ENCODE data around the gene TAF1B. TPM values are rescaled to one million over a fixed set of nuclear protein-coding genes. Genes with fewer than 3 reads are reported as not detected.
A peak's percentile ranks its signal among the peaks of the same experiment; 100 is the strongest.

The TAF1B gene
- total RNA-seq, 1 donor from 2014 or later: 28.2 TPM

DNA sequence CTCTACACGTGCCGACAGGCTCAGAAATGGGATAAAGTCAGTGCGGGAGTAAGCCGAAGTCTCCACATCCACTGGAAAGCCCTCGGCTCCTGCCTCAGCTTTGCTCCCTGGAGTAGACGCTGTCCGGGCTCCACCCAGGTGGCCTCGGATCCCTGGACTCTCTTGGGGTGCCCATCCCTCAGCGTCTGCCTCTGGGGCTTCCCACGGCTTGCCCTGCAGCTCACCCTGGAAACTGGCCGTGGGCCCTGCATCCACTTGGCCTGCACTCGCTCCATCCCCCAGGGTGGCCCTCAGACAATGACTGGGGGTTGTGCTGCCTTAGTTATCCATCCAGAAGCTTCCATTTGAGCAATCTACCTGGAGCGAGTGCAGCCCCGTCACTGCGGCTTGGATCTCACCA, 36.2 kb upstream of the TAF1B start:
- H3K4me3 Mint-ChIP-seq: no peak overlapping the region
- no peak for DNase-seq (ENCODE audit: low spot score in 2 of 2, unreplicated experiment in 2 of 2)
- no peaks in the 10 kb centered on the region for H3K36me3 Mint-ChIP-seq
- H3K9me3 Mint-ChIP-seq: no peaks in the 10 kb centered on the region
- TF ChIP-seq, protein P1, sequence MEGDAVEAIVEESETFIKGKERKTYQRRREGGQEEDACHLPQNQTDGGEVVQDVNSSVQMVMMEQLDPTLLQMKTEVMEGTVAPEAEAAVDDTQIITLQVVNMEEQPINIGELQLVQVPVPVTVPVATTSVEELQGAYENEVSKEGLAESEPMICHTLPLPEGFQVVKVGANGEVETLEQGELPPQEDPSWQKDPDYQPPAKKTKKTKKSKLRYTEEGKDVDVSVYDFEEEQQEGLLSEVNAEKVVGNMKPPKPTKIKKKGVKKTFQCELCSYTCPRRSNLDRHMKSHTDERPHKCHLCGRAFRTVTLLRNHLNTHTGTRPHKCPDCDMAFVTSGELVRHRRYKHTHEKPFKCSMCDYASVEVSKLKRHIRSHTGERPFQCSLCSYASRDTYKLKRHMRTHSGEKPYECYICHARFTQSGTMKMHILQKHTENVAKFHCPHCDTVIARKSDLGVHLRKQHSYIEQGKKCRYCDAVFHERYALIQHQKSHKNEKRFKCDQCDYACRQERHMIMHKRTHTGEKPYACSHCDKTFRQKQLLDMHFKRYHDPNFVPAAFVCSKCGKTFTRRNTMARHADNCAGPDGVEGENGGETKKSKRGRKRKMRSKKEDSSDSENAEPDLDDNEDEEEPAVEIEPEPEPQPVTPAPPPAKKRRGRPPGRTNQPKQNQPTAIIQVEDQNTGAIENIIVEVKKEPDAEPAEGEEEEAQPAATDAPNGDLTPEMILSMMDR (IDR thresholded peaks at IDR 0.05; ENCODE audit: unreplicated experiment): no peak
- no peak overlapping the region for H3K27ac Mint-ChIP-seq
- H3K27me3 Mint-ChIP-seq (ENCODE audit: low read depth): no peaks in the 10 kb centered on the region
- peaks cover 52% of the 10 kb centered on the region for H3K4me1 Mint-ChIP-seq

DNA sequence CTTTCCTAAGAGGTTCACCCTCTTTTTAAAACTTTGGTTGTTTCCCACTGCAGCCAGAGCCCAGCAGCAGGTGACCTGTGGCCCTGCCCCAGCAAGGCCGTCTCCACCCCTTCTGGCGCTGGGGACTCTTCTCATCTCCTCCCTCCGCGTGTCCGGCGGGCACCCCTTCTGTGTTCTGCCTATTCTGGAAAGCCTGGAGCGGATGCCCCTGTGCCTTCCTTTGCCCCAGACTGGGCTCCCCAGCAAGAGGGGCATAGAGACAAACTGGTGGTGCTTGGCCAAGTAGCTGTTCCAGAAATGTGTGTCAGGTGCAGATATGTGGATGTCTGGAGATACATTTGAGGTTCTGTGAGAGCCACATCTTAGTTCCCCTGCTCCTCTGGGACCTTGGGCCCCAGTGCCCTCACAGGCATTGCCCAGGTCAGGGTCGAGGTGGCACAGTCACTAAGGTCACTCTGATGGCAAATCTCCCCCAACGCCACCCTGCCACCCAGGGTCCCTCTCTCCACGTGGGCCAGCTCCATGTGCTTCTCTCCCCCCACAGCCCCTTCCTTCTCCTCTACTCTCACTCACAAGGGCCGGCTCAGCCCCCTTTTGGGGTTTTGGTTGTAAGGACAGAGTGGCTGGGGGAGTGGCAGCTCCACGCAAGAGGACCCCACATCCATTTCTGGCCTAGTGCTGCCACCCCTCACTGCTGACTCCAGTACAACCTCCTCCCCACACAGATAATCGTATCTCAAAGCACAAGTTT, 35.5 kb upstream of the TAF1B start:
- Mint-ChIP-seq H3K4me3 (no peak overlapping the region), H3K27ac (no peak overlapping the region), H3K9me3 (no peaks in the 10 kb centered on the region), H3K27me3 (ENCODE audit: low read depth) (no peaks in the 10 kb centered on the region), H3K36me3 (no peaks in the 10 kb centered on the region), H3K4me1 (peaks cover 50% of the 10 kb centered on the region)
- DNase-seq (ENCODE audit: low spot score in 2 of 2, unreplicated experiment in 2 of 2): no peak
- TF ChIP-seq, protein P1 (IDR thresholded peaks at IDR 0.05; ENCODE audit: unreplicated experiment): no peak

DNA sequence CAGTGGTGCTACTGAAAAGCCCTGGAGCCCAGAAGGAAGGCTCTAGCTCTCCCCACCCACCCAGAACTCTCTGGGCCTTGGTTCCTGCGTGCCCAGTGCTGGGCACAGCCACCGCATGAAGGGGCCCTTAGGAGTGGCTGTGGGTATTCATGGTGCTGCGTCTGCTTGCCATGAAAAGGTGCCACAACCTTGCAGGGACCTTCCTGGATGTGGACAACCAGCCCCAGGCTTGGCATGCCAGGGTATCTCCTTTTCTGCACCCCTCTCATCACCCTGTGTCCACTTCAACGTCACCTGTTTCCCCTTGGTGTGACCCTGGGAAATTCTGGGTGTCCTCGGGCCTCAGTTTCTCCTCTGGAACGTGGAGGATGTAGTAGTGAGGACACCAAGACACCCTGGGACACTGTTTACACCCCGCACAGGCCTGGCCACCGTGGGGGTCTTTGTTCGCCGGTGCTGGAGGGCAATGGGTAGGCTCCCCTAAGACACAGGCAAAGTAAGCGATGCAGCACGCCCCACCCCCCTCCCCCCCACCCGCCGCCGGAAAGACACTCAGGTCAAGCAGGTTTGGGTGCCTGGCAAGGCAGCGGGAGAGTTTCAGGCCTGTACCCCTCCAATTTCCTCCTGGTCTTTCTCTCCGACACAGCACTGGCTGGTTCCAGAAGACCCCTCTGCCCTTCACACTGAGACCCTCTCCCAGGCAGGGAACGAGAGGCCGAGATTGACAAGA, 34.8 kb upstream of the TAF1B start:
- Mint-ChIP-seq H3K9me3 (no peaks in the 10 kb centered on the region), H3K36me3 (no peaks in the 10 kb centered on the region), H3K27ac (peak overlapping the region; percentile 59), H3K27me3 (ENCODE audit: low read depth) (no peaks in the 10 kb centered on the region), H3K4me3 (no peak overlapping the region), H3K4me1 (peaks cover 50% of the 10 kb centered on the region)
- TF ChIP-seq, protein P1 (IDR thresholded peaks at IDR 0.05; ENCODE audit: unreplicated experiment): no peak
- DNase-seq (ENCODE audit: low spot score in 2 of 2, unreplicated experiment in 2 of 2): no peak

- Mint-ChIP-seq H3K4me1 (peaks cover 54% of the 10 kb centered on the region), H3K36me3 (no peaks in the 10 kb centered on the region), H3K27ac (peak overlapping the region; percentile 59), H3K27me3 (ENCODE audit: low read depth) (no peaks in the 10 kb centered on the region), H3K4me3 (no peak overlapping the region), H3K9me3 (no peaks in the 10 kb centered on the region)
- DNase-seq (ENCODE audit: low spot score in 2 of 2, unreplicated experiment in 2 of 2): peak in 1 of 2 experiments; percentile 70
- TF ChIP-seq, protein P1 (IDR thresholded peaks at IDR 0.05; ENCODE audit: unreplicated experiment): no peak
Observed at GRCh38 chr2:9809064-9809356, 34.3 kb upstream of the TAF1B start.

DNA sequence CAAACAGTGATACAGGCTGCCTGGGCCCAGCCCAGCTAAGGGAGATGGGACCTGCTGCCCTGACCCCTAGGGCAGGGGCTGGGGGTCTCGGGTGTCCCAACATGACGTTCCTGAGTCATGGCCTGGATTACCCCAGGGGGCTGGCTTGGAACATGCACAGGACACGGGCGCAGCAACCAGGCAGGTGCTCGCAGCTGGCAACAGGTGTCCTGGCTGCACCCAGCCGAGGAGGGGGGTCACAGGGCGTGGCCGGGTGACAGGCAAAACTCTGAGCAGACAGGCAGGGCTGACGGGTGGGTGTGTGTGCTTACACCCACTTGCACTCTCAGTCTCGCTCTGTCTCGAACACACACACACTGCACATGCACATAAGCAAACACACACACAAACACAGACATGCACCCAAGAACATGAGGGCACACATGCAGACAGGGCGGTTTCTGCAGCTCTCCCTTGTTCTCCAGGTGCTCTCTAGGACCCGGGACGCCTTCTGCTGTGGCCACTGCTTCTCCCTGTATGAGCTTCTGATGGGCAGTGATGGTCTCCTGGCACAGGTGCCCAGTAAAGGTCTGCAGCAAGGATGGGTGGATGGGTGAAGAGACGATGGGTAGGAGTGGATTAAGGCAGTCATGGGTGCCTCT, 33.7 kb upstream of the TAF1B start:
- H3K4me1 Mint-ChIP-seq: peaks cover 56% of the 10 kb centered on the region
- H3K27ac Mint-ChIP-seq: peak overlapping the region; percentile 59
- no peak for DNase-seq (ENCODE audit: low spot score in 2 of 2, unreplicated experiment in 2 of 2)
- H3K36me3 Mint-ChIP-seq: no peaks in the 10 kb centered on the region
- TF ChIP-seq, protein P1 (IDR thresholded peaks at IDR 0.05; ENCODE audit: unreplicated experiment): no peak
- no peak overlapping the region for H3K4me3 Mint-ChIP-seq
- H3K9me3 Mint-ChIP-seq: no peaks in the 10 kb centered on the region
- no peaks in the 10 kb centered on the region for H3K27me3 Mint-ChIP-seq (ENCODE audit: low read depth)

All from mesothelial cell of epicardium (in vitro differentiated cells).